ENCODE data around the gene SLC8A3. TPM values are rescaled to one million over a fixed set of nuclear protein-coding genes. Genes with fewer than 3 reads are reported as not detected.
A peak's percentile ranks its signal among the peaks of the same experiment; 100 is the strongest.

SLC8A3 gene
- total RNA-seq, 2 donors from 2014 or later, result 0.49 to 0.95 TPM

- H3K9me3 ChIP-seq, result no peaks in the 10 kb centered on the region
- H3K27me3 ChIP-seq (replicated peaks; ENCODE audit: insufficient read depth), result no peaks in the 10 kb centered on the region
- no peak for ATAC-seq (ENCODE audit: insufficient number of reproducible peaks, low FRiP score, low read depth)
- H3K27ac ChIP-seq, result no peak overlapping the region
- H3K4me3 ChIP-seq, result no peak overlapping the region
- H3K36me3 ChIP-seq, result no peaks in the 10 kb centered on the region
- H3K4me1 ChIP-seq (ENCODE audit: control insufficient read depth in 1 of 2, low read depth in 2 of 2), result no peaks in the 10 kb centered on the region
- TF ChIP-seq CTCF (IDR thresholded peaks at IDR 0.05), result peak; percentile 94
- peak; percentile 45 for DNase-seq (ENCODE audit: low spot score)
Observed at GRCh38 chr14:70027785-70028428, 160.8 kb downstream of the SLC8A3 start.

GRCh38 chr14:70023871-70024270 is 164.9 kb downstream of the SLC8A3 start:
- H3K36me3 ChIP-seq, result no peaks in the 10 kb centered on the region
- TF ChIP-seq CTCF (IDR thresholded peaks at IDR 0.05), result no peak

GRCh38 chr14:70022771-70023445 is 165.8 kb downstream of the SLC8A3 start:
- no peak overlapping the region for H3K4me3 ChIP-seq
- no peaks in the 10 kb centered on the region for H3K36me3 ChIP-seq
- no peak overlapping the region for H3K27ac ChIP-seq
- no peak for ATAC-seq (ENCODE audit: insufficient number of reproducible peaks, low FRiP score, low read depth)
- no peaks in the 10 kb centered on the region for H3K27me3 ChIP-seq (replicated peaks; ENCODE audit: insufficient read depth)
- no peaks in the 10 kb centered on the region for H3K9me3 ChIP-seq
- H3K4me1 ChIP-seq (ENCODE audit: control insufficient read depth in 1 of 2, low read depth in 2 of 2), result peaks cover 0 to 16% of the 10 kb centered on the region in 2 donors
- TF ChIP-seq CTCF (IDR thresholded peaks at IDR 0.05), result no peak
- no peak for DNase-seq (ENCODE audit: low spot score)

More at GRCh38 chr14:70023871-70024270, 164.9 kb downstream of the SLC8A3 start:
- H3K27ac ChIP-seq, result no peak overlapping the region
- no peaks in the 10 kb centered on the region for H3K9me3 ChIP-seq
- H3K4me1 ChIP-seq (ENCODE audit: control insufficient read depth in 1 of 2, low read depth in 2 of 2), result peaks cover 0 to 6% of the 10 kb centered on the region in 2 donors
- ATAC-seq (ENCODE audit: insufficient number of reproducible peaks, low FRiP score, low read depth) (no peak), DNase-seq (ENCODE audit: low spot score) (no peak)
- no peaks in the 10 kb centered on the region for H3K27me3 ChIP-seq (replicated peaks; ENCODE audit: insufficient read depth)
- no peak overlapping the region for H3K4me3 ChIP-seq

- H3K36me3 ChIP-seq, result no peaks in the 10 kb centered on the region
- no peak overlapping the region for H3K4me3 ChIP-seq
- H3K4me1 ChIP-seq (ENCODE audit: control insufficient read depth in 1 of 2, low read depth in 2 of 2), result peaks cover 0 to 16% of the 10 kb centered on the region in 2 donors
- H3K9me3 ChIP-seq, result no peaks in the 10 kb centered on the region
- no peak overlapping the region for H3K27ac ChIP-seq
- no peak for TF ChIP-seq CTCF (IDR thresholded peaks at IDR 0.05)
- ATAC-seq (ENCODE audit: insufficient number of reproducible peaks, low FRiP score, low read depth) (no peak), DNase-seq (ENCODE audit: low spot score) (no peak)
- H3K27me3 ChIP-seq (replicated peaks; ENCODE audit: insufficient read depth), result no peaks in the 10 kb centered on the region
Observed at GRCh38 chr14:70021548-70022220, 167.1 kb downstream of the SLC8A3 start.

All from thoracic aorta (tissue), 2 donors.